ENCODE results near the gene PPP3CA.

PPP3CA gene

DNA sequence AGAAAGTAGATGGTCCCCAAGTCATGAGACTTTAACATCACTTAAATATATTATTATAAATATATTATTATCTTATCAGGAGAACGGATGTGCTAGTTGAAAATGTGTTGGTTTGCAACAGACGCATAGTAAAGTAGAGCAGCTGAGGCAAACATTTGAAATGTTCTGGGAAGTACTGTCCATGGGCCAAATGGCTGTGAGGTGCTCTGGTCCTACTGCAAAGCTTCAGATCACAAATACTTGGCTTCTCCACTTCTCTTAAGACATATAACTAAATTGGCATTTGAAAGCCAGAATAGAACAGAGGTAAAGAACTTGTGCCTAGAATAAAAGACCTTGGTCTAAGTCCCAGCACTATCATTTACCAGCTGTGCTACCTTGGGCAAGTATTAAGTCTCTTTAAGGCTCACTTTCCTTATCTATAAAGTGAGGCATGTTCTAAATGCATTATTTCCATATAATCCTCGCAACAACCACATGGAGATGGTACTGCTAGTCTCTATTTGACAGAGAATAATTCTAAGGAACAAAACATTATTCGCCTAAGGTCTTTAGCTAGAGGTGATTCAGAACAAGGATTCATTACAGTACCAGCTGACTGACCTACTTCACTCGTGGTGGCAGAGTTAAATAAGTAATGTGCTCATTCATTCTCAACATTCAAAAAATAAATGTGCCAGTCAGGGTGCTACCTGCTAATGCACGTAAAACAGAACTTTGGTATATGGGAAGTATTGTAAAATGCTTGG, 297.1 kb downstream of the PPP3CA start:
- no peak for DNase-seq (ENCODE audit: low read depth in 3 of 3)

DNA sequence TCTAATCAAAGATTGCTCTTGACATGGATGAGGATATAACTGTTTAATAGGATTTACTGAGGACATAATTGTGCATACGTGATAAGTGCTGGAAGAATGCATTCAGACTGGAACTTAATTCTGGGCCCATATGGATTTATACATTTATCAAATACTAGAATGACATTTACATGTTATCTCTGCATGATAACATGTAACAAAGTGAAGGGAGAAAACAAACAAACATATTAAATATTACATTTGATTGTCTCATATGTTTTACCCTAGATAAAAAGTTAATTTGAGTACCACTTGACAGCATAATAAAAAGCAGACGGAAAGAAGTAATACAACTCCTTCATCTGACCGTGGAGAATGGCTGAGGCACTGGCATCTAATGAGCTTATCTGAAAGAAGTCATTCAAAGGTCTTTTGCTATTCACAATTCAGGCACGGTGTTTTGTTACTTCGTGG, 297.8 kb downstream of the PPP3CA start:
- no peak for DNase-seq (ENCODE audit: low read depth in 3 of 3)

DNA sequence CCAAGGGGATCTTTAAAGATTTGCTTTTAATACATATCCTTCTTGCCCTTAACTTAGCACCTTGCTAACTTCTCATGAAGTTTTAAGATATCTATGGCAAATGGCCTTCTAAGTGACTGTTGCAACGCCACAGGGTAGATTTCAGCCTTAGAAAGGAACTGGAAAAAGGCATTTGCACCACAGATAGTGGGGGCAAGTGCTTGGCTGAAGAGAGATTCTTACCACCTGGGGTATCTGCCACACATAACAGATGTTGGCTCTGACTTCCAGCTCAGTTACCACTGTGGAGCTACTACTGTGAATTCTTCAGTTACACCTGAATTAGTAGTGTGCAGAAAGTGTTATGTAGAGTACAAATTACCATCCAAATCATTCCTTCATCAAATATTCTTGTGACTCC, 302.6 kb downstream of the PPP3CA start:
- DNase-seq (ENCODE audit: low read depth in 3 of 3): no peak

DNA sequence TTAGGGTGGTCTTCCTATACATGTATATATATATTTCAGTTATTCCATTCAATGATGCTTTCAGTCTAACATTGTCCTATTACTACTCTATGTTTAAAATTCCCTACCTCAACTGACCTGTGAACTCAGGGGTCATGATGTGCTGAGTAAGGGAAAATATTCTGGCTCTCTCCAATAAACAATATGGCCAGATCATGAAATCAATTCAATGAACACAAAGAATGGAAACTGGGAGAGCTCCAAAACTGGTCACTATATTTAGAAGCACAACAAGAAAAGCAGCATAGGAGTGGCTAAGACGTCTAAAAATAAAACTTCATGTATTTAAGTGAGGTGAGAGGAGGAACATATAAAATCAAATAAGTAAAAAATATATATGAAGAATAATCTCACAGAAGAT, 304.5 kb downstream of the PPP3CA start:
- no peak for DNase-seq (ENCODE audit: low read depth in 3 of 3)

DNA sequence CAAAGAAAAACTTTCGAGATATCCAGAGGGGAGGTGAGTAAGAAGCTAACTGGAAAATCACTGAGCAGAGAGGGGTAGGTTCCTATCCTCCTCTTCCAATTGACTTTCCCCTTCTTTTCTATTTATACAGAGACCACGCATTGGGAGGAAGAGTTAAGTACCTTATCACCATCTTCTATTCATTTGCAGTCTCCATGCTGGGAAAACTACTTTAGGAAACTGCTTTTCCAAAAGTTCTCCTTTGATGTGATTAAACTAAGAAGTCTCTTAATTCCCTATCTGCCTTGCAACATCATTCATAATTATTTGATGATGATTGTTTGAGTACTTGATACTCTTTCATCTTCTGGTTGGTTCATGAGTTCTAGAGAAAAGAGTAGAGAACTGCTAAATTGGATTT, 306.6 kb downstream of the PPP3CA start:
- DNase-seq (ENCODE audit: low read depth in 3 of 3): no peak

DNA sequence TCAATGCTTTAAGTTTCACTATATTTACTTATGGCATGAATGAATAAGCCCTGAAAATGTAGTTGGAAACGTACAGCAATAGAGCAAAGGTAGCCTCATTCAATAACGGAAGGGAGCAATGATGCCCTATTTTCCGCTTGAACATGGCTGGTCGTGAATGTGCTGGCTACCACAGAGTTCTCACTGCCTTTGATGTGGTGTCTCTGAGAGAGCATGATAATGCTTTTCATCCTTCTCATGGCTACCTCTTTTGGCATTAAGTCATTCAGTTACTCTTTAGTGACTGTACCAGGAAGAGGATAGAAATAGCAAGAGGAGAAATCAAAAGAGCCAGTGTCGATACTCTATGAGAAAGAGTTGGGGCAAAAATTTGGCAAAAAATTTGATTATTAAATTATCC, 308.0 kb downstream of the PPP3CA start:
- peak in 2 of 3 donors; percentile 44 for DNase-seq (ENCODE audit: low read depth in 3 of 3)

DNA sequence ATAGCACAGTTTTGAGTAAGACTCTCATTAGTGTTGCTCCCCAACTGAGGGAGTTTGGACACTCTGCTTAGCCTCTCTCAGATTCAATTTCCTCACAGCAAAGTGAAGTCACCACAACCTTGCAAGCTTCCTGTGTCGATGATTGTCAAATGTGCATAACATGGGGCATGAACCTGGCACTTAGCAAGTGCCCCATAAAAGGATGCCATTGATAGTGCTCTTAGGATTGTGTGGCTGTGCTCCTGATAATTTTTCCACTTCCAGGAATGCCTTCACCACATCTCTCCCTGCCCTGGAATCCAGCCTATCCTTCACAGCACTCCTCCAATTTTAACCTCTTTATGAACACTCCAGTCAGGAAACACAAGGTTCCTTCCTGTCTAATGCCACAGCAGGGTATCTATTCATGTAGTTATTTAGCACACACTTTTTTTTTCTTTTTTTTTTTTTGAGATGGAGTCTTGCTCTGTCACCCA, 309.4 kb downstream of the PPP3CA start:
- no peak for DNase-seq (ENCODE audit: low read depth in 3 of 3)

DNA sequence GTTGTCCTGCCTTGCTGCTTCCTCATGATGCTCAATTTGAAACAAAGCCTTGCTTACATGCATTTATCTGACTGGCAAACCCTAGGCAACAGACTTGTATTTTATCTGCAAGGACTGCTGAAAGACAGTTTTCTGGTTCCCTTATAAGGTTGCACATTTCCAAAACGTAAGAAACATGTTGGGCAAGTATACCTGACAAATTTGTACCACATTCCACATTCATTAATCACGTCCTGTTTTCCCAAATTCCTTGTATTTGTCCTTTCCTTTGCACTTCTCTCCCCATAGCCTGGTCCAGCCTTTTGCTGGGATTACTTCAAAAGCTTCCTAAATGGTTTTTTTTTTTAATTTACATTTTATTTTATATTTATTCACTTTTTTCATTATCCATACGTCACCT, 310.1 kb downstream of the PPP3CA start:
- DNase-seq (ENCODE audit: low read depth in 3 of 3): no peak

DNA sequence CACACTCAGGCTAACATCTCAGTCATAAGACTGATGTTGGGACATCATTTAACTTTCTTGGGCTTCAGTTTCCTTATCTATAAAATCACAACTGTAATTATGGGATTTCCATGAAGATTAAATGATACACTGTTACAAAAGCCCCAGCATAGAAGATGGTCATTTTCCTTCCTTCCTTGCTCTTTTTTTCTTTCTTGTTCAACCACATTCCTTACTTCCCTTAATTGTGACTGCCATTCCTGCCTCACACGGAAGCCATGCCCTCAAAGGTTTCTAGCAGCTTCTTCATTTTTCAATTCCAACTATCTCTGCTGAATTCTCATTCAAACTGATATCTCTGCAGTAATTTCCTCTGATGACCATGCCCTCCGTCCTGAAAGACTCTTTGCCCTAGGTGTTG, 311.8 kb downstream of the PPP3CA start:
- DNase-seq (ENCODE audit: low read depth in 3 of 3): no peak

DNA sequence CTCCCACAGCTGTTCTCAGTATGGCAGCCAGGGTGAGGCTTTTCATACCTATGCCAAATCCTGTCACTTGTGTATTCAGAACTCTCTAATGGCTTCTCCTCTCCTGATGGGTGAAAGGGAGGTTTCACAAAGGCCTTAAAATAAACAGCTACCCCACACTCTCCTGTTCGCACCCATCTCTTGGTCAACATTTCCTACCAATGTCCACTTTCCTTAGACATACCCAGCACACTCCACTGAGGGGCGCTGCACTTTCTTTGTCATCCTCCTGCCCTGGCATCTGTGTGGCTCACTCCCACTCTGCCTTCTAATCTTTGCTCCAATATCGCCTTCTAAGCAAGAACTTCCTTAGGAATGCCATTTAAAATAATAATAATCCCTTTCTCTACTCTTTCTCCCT, 313.3 kb downstream of the PPP3CA start:
- DNase-seq (ENCODE audit: low read depth in 3 of 3): no peak

DNA sequence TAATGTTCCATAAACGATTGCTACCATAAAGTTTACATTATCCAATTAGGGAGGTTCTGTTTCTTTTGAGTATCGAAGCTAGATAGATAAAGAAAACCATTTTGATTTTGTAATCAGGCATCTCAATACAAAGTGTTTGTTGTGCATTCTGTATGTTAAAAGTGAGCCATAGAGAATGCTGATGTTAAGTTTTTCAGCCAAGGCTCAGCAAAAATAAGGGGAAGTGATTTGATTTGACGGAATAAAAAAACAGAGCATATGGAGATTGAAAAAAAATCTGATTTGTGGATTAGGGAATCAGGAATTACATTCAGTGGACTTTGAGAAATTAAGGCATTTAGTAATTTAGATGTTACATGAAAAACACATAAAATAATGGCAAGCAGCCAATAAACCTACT, 314.8 kb downstream of the PPP3CA start:
- no peak for DNase-seq (ENCODE audit: low read depth in 3 of 3)

DNA sequence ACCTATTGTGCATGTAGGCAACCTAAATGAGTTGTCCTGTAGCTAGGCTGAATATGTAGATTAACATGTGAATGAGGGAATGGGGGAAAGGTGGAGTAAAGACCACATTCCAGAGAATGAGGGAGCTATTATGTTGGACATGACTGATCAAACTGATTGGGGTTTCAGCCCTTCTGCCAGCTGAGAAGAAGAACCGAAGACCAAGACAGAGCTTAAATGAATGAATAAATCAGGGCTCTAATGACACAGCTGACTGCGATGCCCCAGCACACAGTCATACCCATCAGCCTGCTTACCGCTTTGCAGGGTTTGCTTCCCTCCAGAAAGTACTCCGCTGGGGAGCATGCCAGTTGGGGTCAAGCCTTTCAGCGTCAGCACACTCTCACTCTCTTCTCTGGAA, 315.4 kb downstream of the PPP3CA start:
- DNase-seq (ENCODE audit: low read depth in 3 of 3): no peak

DNA sequence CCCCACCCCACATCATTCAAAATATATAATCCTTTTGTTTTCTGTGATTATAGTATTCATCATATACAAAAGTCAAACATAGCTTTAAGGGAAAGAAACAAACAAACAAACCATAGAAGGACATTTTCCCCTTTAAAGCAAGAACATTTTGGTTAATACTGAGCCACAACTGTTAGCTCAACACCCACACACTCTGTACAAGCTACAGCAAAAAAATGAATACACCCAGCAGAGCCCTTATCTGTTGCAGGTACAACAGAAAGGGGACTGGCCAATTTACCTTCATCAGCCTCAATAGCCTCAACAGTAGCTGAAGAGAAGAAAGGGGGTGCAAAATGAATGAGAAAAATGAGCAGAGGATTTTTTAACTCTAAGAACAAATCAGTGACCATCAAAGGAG, 318.4 kb downstream of the PPP3CA start:
- DNase-seq (ENCODE audit: low read depth in 3 of 3): no peak

DNA sequence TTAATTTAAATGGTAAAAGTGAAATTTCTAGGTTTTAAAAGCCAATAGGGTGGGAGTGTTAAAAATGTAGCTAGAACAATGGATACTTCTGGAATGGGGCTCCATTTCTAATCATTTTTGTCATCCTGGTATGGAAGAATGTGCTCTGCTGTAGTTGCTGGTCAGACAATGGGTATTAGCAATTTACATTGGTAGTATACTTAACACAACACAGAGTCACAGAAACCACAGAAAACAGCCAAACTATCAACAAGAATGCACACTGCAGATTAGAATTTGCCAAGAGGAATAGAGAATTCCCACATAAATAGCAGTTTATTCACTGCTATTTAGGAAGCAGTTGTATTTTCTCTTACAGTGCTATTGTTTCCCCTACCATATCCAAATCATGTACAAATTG, 319.6 kb downstream of the PPP3CA start:
- no peak for DNase-seq (ENCODE audit: low read depth in 3 of 3)

DNA sequence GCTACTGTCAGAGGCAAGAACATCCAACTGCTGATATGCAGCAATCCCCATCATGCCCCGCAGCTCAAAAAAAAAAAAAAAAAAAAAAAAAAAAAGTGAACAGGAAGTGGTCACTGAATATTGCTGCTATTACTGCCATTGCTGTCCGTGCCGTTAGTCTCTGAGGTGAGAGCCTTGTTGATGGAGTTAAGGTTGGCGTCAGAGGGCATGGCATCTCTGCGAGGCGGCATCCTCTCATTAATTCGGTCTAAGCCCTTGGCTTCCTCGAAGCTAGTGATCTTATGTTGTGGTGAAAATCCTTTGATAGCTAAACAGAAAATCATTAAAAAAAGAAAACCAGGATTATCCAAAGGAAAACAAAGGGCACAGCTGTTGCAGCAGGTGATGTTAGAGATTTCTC, 321.6 kb downstream of the PPP3CA start:
- DNase-seq (ENCODE audit: low read depth in 3 of 3): no peak

DNA sequence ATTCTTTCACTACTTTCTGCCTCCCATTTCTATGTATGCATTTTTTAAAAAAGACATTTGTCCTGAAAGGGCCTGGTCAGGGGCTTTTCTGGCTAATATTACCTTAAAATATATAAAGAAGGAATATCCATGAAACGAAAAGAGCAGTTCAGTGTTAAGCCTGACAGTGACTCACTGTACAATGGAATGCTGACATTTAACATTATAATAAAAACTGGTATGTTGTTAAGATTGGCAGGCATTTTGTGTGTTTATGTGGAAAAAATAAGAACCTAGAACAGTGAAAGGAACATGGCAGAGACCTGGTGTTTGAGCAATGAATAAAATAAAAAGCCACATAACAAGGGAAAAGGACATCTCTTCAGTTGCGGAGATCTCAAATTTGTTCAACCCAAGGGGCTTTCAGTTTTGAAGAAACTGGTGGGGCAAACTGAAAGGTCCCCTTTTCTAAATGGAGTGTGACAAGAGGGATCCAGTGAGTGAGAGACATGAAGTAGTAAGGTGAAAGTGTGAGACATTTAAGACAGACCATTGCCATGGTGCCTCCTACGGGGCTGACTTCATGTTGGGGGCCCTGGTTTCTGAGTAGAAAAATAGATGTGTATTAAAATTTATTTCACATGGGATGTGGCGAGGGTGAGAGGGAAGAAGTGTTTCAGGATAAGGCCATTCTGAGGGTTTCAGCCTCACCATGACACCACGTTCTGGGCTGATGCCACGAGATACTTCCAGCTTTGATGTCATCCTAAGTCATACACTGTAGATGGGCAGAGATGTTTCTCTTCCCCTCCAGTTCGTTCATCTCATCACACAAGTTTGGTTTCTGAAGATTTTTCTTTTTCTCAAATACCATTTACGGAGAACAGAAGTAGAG, 324.9 kb downstream of the PPP3CA start:
- no peak for DNase-seq (ENCODE audit: low read depth in 3 of 3)

DNA sequence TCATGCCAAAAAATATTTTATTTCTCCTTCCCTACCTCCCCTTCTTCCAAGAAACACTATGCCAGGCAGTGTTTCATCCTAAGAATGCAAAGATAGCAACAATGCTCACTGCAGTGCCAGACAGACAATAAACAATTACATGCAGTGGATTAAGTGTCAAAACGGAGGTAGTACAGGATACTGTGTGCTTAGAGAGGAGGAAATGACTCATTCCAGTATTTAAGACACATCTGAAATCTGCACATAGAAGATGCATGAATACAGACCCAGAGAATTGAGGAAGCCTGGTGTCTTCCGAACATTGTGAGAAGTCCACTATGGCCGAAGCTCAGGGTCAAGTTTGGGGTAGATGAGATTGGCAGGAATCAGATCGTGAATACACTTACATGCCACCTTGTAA, 326.4 kb downstream of the PPP3CA start:
- DNase-seq (ENCODE audit: low read depth in 3 of 3): no peak

DNA sequence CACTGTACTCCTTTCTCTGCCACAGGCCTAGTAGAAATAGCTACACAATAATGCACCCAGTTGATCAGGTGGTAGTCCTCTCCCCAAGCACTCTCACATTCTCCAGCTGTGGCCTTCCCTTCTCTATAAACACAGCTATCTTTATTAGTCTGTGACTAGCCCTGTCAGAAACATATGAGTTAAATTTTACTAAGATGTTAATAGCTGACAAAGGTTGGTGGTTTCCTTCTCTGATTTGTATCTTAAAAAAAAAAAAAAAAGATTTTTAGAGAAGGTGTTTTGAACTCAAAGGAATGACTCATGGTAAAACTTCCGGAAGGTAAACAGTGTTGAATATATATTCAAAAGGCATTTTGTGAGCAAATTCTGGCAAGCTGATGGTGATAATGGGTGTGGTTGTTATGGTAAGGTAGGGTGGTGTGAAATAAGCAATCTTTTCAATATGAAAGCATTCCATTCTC, 327.4 kb downstream of the PPP3CA start:
- no peak for DNase-seq (ENCODE audit: low read depth in 3 of 3)

DNA sequence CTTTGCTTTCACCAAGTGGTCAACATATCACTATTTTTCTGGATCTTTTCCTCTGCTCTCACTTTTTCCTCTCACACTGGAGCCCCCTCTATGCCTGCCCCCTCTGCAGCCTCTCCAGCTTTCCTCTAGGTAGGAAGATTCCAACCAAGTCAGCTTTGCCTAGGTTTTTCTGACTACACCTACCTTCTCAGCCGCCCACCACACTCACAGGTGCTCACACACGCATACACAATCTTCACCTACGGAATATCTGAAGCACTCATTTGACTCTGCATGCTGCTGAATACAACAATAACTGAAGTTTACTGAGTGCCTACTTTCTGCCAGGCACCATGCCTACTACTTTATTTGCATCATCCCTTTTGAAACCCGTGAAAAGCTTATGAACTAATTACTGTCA, 328.0 kb downstream of the PPP3CA start:
- DNase-seq (ENCODE audit: low read depth in 3 of 3): no peak

DNA sequence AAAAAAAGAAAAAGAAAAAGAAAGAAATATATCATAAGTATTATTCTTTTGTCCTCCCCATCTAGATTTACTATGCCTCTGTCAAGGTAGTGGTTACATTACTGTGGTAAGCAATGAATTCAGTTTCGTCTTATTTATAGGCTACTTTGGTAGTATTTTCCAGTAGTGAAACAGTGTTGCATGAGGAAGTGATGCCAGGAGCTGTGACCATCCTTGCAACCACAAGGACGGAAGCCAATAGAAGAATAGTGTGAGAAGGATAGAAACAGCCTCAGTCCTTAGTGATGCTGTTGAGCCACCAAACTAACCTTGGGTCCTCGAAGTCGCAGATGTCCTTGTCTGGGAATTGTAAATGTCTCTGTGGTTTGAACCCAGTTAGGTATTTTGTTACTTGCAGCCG, 328.5 kb downstream of the PPP3CA start:
- DNase-seq (ENCODE audit: low read depth in 3 of 3): no peak

DNA sequence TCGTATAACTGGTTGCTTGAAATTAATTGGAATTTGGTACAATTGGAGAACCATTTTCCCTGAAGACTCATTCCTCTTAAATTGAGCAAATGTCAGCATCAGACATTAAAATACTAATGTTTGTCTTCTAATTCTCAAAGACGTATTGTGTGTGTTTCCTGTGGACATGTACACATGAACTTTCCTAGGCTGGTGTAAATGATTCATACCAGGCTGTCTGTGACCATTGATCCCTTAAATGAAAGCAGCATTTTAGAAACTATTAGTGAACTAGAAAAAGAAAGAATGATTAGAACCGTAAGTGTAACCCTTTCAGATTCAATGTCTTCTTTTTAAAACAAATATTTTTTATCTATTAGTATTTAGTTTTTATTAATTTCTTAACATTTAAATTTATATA, 332.9 kb downstream of the PPP3CA start:
- no peak for DNase-seq (ENCODE audit: low read depth in 3 of 3)

DNA sequence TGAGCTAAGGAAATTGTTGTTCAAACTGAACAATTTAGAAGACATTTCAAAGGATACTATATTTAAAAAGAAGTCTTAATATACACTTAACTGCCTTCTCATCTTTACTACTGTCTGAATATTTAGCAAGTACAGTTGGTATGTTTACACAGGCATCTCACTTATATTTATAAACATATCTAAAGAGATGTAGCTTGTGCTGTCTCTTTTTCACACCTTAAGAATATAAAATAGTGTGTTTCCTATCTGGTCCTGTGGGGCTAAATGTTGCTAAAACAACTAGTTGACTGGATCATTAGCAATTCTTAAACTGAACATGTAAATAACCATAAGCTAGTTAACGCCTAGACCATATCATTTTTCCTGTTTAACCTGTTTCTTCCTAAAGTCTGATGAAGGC, 336.3 kb downstream of the PPP3CA start:
- no peak for DNase-seq (ENCODE audit: low read depth in 3 of 3)

DNA sequence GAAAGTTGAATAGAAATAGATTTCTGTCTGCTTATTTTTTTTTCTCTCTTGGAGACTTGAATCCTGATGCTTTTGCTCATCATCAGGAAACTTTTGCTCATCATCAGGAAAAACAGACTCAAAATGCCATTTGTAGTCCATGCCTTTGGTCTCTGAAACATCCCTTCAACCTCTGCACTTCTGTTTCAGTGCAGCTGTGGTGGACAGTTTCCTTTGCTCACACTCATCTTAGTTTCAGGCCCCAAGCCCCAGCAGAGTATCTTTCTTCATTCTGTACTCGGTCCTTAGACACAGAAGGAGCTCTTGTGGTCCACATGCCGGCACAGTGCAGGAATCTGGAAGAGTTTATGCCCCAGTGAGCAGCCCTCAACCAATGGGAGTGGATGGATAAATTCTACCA, 337.9 kb downstream of the PPP3CA start:
- no peak for DNase-seq (ENCODE audit: low read depth in 3 of 3)
